Measurements from ENCODE around the gene ZNF213.

Gene ZNF213

DNA sequence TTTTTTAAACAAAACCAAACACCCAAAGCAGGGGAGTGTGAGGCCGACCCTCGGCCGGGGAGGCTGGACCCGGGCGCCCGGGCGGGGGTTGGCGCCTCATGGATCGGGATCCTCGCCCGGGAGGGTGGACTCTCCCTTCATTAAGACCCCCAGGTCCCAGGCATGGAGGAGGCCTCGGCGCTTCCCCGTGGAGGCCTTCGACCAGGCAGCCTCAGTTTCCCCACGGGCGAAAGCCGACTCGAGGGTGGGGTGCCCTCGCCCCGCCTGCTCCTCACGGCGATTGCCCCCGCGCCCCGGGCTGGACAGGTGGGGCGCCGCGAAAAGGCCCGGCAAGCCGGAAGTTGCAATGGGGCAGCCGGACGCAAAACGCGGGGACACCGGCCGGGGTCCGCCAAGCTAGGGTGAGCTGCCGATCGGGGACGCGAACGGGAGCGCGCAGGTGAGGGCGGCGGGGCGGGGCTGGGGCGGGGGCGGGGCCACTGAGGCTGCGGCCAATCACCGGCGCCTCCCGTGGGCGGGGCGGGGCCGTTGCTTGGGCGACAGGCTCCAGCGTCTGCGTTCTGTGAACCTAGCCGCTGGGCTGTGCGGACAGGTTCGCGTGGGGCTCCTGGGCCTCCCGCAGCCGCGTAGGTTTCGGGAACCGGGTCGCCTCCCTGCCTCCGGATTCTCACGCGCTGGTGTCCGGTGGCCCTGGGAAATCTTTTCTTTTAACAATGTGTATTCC is 28.5 kb upstream of the ZNF213 start:
- Histone ChIP-seq H3K27me3 (ENCODE audit: insufficient read depth, low read length, poor library complexity, severe bottlenecking) (no peaks in the 10 kb centered on the region), H2AFZ (ENCODE audit: low read length) (peak overlapping the region; percentile 73), H3K36me3 (ENCODE audit: insufficient read depth, low read length) (no peaks in the 10 kb centered on the region), H4K20me1 (ENCODE audit: insufficient read depth, low read length, poor library complexity, severe bottlenecking) (no peaks in the 10 kb centered on the region), H3F3A (ENCODE audit: low read depth) (no peaks in the 10 kb centered on the region), H3K9me3 (ENCODE audit: insufficient read depth, low read depth, low read length) (no peaks in the 10 kb centered on the region), H3K9me2 (replicated peaks; ENCODE audit: low read depth, low read length) (no peaks in the 10 kb centered on the region), H3K4me3 (ENCODE audit: low read length, poor library complexity, severe bottlenecking) (peak overlapping the region; percentile 76), H3K4me2 (ENCODE audit: low read depth, low read length, poor library complexity, severe bottlenecking) (peak overlapping the region; percentile 75), H3K79me2 (ENCODE audit: insufficient read depth, low read length) (no peaks in the 10 kb centered on the region), H3K4me1 (ENCODE audit: insufficient read depth, low read length, poor library complexity, severe bottlenecking) (no peaks in the 10 kb centered on the region), H3K9ac (ENCODE audit: low read depth, low read length, poor library complexity, severe bottlenecking) (peak overlapping the region; percentile 91)
- TF ChIP-seq EZH2phosphoT487 (IDR thresholded peaks at IDR 0.05; ENCODE audit: borderline replicate concordance): no peak
- TF ChIP-seq, protein P1, sequence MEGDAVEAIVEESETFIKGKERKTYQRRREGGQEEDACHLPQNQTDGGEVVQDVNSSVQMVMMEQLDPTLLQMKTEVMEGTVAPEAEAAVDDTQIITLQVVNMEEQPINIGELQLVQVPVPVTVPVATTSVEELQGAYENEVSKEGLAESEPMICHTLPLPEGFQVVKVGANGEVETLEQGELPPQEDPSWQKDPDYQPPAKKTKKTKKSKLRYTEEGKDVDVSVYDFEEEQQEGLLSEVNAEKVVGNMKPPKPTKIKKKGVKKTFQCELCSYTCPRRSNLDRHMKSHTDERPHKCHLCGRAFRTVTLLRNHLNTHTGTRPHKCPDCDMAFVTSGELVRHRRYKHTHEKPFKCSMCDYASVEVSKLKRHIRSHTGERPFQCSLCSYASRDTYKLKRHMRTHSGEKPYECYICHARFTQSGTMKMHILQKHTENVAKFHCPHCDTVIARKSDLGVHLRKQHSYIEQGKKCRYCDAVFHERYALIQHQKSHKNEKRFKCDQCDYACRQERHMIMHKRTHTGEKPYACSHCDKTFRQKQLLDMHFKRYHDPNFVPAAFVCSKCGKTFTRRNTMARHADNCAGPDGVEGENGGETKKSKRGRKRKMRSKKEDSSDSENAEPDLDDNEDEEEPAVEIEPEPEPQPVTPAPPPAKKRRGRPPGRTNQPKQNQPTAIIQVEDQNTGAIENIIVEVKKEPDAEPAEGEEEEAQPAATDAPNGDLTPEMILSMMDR (conservative IDR thresholded peaks at IDR 0.05; ENCODE audit: low read length): no peak

DNA sequence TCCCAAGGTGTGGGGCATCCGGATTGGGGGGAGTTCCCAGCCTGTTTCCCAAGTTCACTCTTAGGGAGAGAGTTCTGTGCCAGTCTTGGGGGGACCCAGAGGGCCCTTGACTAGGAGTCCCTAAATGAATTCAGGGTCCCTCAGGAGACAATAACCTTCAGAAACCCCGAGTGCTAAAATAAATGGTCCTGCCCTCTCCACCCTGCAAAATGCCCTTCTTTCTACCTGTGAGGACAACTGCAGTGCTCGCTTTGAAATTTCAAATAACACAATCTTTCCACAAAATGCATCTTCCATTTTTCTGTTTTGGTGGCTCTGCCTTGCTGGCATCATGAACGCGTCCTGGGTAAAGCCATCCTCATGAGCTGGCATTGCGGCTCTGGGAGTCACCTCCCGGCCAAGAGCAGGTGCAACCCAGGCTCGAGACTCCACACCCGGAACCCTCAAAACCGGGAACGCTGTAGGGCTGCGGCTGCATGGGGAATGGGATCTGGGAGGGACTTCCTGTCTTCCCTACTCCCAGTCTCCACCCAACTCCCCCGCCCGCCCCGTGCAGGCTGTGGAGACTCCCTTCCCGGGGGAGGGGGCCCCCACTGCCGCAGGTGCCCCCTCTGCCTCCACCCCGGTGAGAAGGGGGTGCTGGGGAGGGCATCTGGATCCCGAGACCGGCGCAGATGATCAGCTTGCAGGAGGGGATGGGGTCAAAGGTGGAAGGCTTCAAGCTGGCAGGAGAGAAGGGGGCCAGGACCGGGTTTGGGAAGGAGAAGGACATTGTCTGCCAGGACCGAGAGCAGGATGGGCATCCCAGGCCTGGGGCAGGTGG is 22.6 kb upstream of the ZNF213 start, which contains the start of gene ZNF205:
Gene ZNF205 (plus strand): TSS at position 529 of the 823 bp plus-strand sequence. CDS start 845 bp downstream, outside the sequence.
- H2AFZ ChIP-seq (ENCODE audit: low read length): no peak within 1 kb of the TSS
- no peaks in the 10 kb centered on the region for H3K79me2 ChIP-seq (ENCODE audit: insufficient read depth, low read length)
- H3K4me1 ChIP-seq (ENCODE audit: insufficient read depth, low read length, poor library complexity, severe bottlenecking): no peaks in the 10 kb centered on the region
- H4K20me1 ChIP-seq (ENCODE audit: insufficient read depth, low read length, poor library complexity, severe bottlenecking): no peaks in the 10 kb centered on the region
- no peak within 1 kb of the TSS for H3K9ac ChIP-seq (ENCODE audit: low read depth, low read length, poor library complexity, severe bottlenecking)
- H3K27me3 ChIP-seq (ENCODE audit: insufficient read depth, low read length, poor library complexity, severe bottlenecking): no peaks in the 10 kb centered on the region
- no peaks in the 10 kb centered on the region for H3K36me3 ChIP-seq (ENCODE audit: insufficient read depth, low read length)
- H3K4me2 ChIP-seq (ENCODE audit: low read depth, low read length, poor library complexity, severe bottlenecking): no peak within 1 kb of the TSS
- H3K9me3 ChIP-seq (ENCODE audit: insufficient read depth, low read depth, low read length): no peaks in the 10 kb centered on the region
- H3F3A ChIP-seq (ENCODE audit: low read depth): no peaks in the 10 kb centered on the region
- TF ChIP-seq EZH2phosphoT487 (IDR thresholded peaks at IDR 0.05; ENCODE audit: borderline replicate concordance): no peak
- TF ChIP-seq, protein P1 (conservative IDR thresholded peaks at IDR 0.05; ENCODE audit: low read length): no peak
- no peaks in the 10 kb centered on the region for H3K9me2 ChIP-seq (replicated peaks; ENCODE audit: low read depth, low read length)
- no peak within 1 kb of the TSS for H3K4me3 ChIP-seq (ENCODE audit: low read length, poor library complexity, severe bottlenecking)

DNA sequence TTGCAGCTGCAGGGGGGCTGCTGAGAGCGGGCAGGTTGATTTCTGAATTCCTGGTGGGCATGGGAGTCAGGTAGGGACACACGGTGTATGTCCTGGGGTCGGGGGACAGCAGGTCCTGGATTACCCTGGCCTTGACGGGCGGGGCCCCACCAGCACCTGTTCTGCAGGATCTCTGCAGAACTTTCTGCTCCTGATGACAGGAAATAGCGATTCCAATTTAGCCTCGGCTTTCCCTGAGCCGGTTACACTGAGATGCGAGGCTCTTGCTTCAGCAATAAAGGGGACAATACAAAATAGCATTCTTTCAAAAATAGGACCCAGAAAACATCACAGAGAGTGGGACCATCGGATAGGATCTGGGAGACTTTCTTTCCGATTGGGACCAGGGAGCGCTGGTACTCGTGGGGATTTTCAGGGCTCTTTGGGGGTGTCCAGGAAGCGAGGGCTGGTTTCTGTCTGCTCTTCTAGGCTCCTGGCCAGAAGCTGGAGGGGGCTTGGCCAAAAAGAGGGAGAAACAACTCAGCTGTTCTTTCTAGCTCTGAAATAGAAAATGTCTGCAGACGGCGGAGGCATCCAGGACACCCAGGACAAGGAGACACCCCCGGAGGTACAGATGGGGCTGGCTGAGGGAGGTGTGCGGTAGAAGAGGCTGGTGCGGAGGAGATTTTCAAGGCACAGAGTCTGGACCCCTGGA is 21.8 kb upstream of the ZNF213 start:
- Histone ChIP-seq H3K4me1 (ENCODE audit: insufficient read depth, low read length, poor library complexity, severe bottlenecking) (no peaks in the 10 kb centered on the region), H3K36me3 (ENCODE audit: insufficient read depth, low read length) (no peaks in the 10 kb centered on the region), H3F3A (ENCODE audit: low read depth) (no peaks in the 10 kb centered on the region), H3K4me2 (ENCODE audit: low read depth, low read length, poor library complexity, severe bottlenecking) (no peak overlapping the region), H2AFZ (ENCODE audit: low read length) (no peak overlapping the region), H4K20me1 (ENCODE audit: insufficient read depth, low read length, poor library complexity, severe bottlenecking) (no peaks in the 10 kb centered on the region), H3K9me2 (replicated peaks; ENCODE audit: low read depth, low read length) (no peaks in the 10 kb centered on the region), H3K4me3 (ENCODE audit: low read length, poor library complexity, severe bottlenecking) (no peak overlapping the region), H3K9me3 (ENCODE audit: insufficient read depth, low read depth, low read length) (no peaks in the 10 kb centered on the region), H3K9ac (ENCODE audit: low read depth, low read length, poor library complexity, severe bottlenecking) (no peak overlapping the region), H3K27me3 (ENCODE audit: insufficient read depth, low read length, poor library complexity, severe bottlenecking) (no peaks in the 10 kb centered on the region), H3K79me2 (ENCODE audit: insufficient read depth, low read length) (no peaks in the 10 kb centered on the region)
- TF ChIP-seq EZH2phosphoT487 (IDR thresholded peaks at IDR 0.05; ENCODE audit: borderline replicate concordance): no peak
- TF ChIP-seq, protein P1 (conservative IDR thresholded peaks at IDR 0.05; ENCODE audit: low read length): no peak
